Measurements from ENCODE around the gene ADAMTSL2. TPM values are rescaled to one million over a fixed set of nuclear protein-coding genes. Genes with fewer than 3 reads are reported as not detected.
"Not testable (repeated sequence)": the region's sequence is repeated elsewhere in the genome, so short reads cannot be mapped to it uniquely, and the experiment has no call there.

ADAMTSL2 gene
- total and polyA plus RNA-seq, 4 donors, result 0.38 to 20.9 (median 1.9) TPM; not detected in 1

- Histone ChIP-seq H3K4me1 (ENCODE audit: control insufficient read depth in 1 of 2, insufficient read depth in 2 of 2, low read length in 2 of 2) (no peaks in the 10 kb centered on the region), H3K36me3 (ENCODE audit: control insufficient read depth in 1 of 2, insufficient read depth in 2 of 2, low read length in 1 of 2) (no peaks in the 10 kb centered on the region), H3K27me3 (ENCODE audit: control insufficient read depth in 1 of 2, insufficient read depth in 2 of 2, low read length in 1 of 2) (no peaks in the 10 kb centered on the region), H3K4me3 (ENCODE audit: low read length in 2 of 2) (no peak overlapping the region), H3K27ac (ENCODE audit: low read depth in 1 of 2, low read length in 2 of 2) (no peak overlapping the region), H3K9me3 (ENCODE audit: control insufficient read depth, low read length) (no peaks in the 10 kb centered on the region)
- ATAC-seq (ENCODE audit: low FRiP score), result no peak
- no peak for DNase-seq
- WGBS, 2 donors, result 18 to 26% methylated on average over 14 of the region's 14 CpGs
- intact Hi-C loops (cut with DNase I), result no loop called here
Measured at GRCh38 chr9:133563291-133563796, 28.8 kb downstream of the ADAMTSL2 start.

- H3K4me3 ChIP-seq (ENCODE audit: low read length in 2 of 2); intact Hi-C loops (cut with DNase I); H3K27me3 ChIP-seq (ENCODE audit: control insufficient read depth in 1 of 2, insufficient read depth in 2 of 2, low read length in 1 of 2); H3K27ac ChIP-seq (ENCODE audit: low read depth in 1 of 2, low read length in 2 of 2); DNase-seq; H3K36me3 ChIP-seq (ENCODE audit: control insufficient read depth in 1 of 2, insufficient read depth in 2 of 2, low read length in 1 of 2); H3K9me3 ChIP-seq (ENCODE audit: control insufficient read depth, low read length); ATAC-seq (ENCODE audit: low FRiP score); H3K4me1 ChIP-seq (ENCODE audit: control insufficient read depth in 1 of 2, insufficient read depth in 2 of 2, low read length in 2 of 2): not testable (repeated sequence)
Measured at GRCh38 chr9:133563814-133564213, 29.3 kb downstream of the ADAMTSL2 start.

DNA sequence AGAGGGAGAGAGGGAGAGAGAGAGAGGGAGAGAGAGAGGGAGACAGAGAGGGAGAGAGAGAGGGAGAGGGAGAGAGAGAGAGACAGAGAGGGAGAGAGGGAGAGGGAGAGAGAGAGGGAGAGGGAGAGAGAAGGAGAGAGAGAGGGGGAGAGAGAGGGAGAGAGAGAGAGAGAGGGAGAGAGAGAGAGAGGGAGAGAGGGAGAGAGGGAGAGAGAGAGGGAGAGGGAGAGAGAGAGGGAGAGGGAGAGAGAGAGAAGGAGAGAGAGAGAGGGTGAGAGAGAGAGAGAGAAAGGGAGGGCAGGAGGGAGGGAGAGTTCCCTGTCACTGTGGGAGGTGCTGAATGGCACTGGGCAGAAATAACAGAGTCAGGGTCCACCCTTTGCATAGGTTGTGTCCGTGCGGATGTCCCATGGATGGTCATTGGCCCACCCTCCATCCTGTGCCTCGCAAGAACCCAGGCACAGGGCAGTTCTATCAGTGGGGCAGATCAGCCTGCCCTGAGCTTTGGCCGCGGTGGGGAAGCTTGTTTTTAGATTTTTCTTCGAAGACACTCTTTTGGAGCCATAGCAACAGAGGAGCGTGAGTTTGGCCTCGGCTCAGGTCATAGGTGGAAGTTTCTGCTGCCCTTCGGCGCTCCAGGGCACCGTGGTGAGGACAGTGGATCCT, 30.1 kb downstream of the ADAMTSL2 start:
- intact Hi-C loops (cut with DNase I), result no loop called here
- ATAC-seq (ENCODE audit: low FRiP score), result peak; percentile 36
- Histone ChIP-seq H3K27me3 (ENCODE audit: control insufficient read depth in 1 of 2, insufficient read depth in 2 of 2, low read length in 1 of 2) (no peaks in the 10 kb centered on the region), H3K9me3 (ENCODE audit: control insufficient read depth, low read length) (no peaks in the 10 kb centered on the region), H3K4me3 (ENCODE audit: low read length in 2 of 2) (no peak overlapping the region), H3K27ac (ENCODE audit: low read depth in 1 of 2, low read length in 2 of 2) (no peak overlapping the region), H3K36me3 (ENCODE audit: control insufficient read depth in 1 of 2, insufficient read depth in 2 of 2, low read length in 1 of 2) (no peaks in the 10 kb centered on the region), H3K4me1 (ENCODE audit: control insufficient read depth in 1 of 2, insufficient read depth in 2 of 2, low read length in 2 of 2) (no peaks in the 10 kb centered on the region)
- WGBS, 2 donors, result 81 to 88% methylated on average over 11 of the region's 11 CpGs
- no peak for DNase-seq

- no peaks in the 10 kb centered on the region for H3K36me3 ChIP-seq (ENCODE audit: control insufficient read depth in 1 of 2, insufficient read depth in 2 of 2, low read length in 1 of 2)
- intact Hi-C loops (cut with DNase I), result no loop called here
- no peaks in the 10 kb centered on the region for H3K4me1 ChIP-seq (ENCODE audit: control insufficient read depth in 1 of 2, insufficient read depth in 2 of 2, low read length in 2 of 2)
- no peak overlapping the region for H3K4me3 ChIP-seq (ENCODE audit: low read length in 2 of 2)
- WGBS, 2 donors, result 94% methylated on average over 13 to 14 of the region's 14 CpGs
- ATAC-seq (ENCODE audit: low FRiP score), result no peak
- no peaks in the 10 kb centered on the region for H3K27me3 ChIP-seq (ENCODE audit: control insufficient read depth in 1 of 2, insufficient read depth in 2 of 2, low read length in 1 of 2)
- no peak for DNase-seq
- H3K27ac ChIP-seq (ENCODE audit: low read depth in 1 of 2, low read length in 2 of 2), result no peak overlapping the region
- no peaks in the 10 kb centered on the region for H3K9me3 ChIP-seq (ENCODE audit: control insufficient read depth, low read length)
Measured at GRCh38 chr9:133566382-133566781, 31.9 kb downstream of the ADAMTSL2 start.

- no peak overlapping the region for H3K27ac ChIP-seq (ENCODE audit: low read depth in 1 of 2, low read length in 2 of 2)
- no peaks in the 10 kb centered on the region for H3K36me3 ChIP-seq (ENCODE audit: control insufficient read depth in 1 of 2, insufficient read depth in 2 of 2, low read length in 1 of 2)
- H3K4me3 ChIP-seq (ENCODE audit: low read length in 2 of 2), result no peak overlapping the region
- DNase-seq (no peak), ATAC-seq (ENCODE audit: low FRiP score) (no peak)
- H3K27me3 ChIP-seq (ENCODE audit: control insufficient read depth in 1 of 2, insufficient read depth in 2 of 2, low read length in 1 of 2), result no peaks in the 10 kb centered on the region
- intact Hi-C loops (cut with DNase I), result no loop called here
- 93% methylated on average over 16 to 17 of the region's 17 CpGs for WGBS, 2 donors
- H3K9me3 ChIP-seq (ENCODE audit: control insufficient read depth, low read length), result no peaks in the 10 kb centered on the region
- H3K4me1 ChIP-seq (ENCODE audit: control insufficient read depth in 1 of 2, insufficient read depth in 2 of 2, low read length in 2 of 2), result no peaks in the 10 kb centered on the region
Measured at GRCh38 chr9:133566817-133567216, 32.3 kb downstream of the ADAMTSL2 start.

GRCh38 chr9:133568186-133568585, 33.7 kb downstream of the ADAMTSL2 start:
- no peaks in the 10 kb centered on the region for H3K27me3 ChIP-seq (ENCODE audit: control insufficient read depth in 1 of 2, insufficient read depth in 2 of 2, low read length in 1 of 2)
- no peak for ATAC-seq (ENCODE audit: low FRiP score)
- H3K9me3 ChIP-seq (ENCODE audit: control insufficient read depth, low read length), result no peaks in the 10 kb centered on the region
- no peaks in the 10 kb centered on the region for H3K36me3 ChIP-seq (ENCODE audit: control insufficient read depth in 1 of 2, insufficient read depth in 2 of 2, low read length in 1 of 2)
- no peak for DNase-seq
- intact Hi-C loops (cut with DNase I), result no loop called here
- WGBS, 2 donors, result 93 to 95% methylated on average over 33 of the region's 33 CpGs
- H3K4me3 ChIP-seq (ENCODE audit: low read length in 2 of 2), result no peak overlapping the region
- H3K4me1 ChIP-seq (ENCODE audit: control insufficient read depth in 1 of 2, insufficient read depth in 2 of 2, low read length in 2 of 2), result no peaks in the 10 kb centered on the region
- H3K27ac ChIP-seq (ENCODE audit: low read depth in 1 of 2, low read length in 2 of 2), result no peak overlapping the region

GRCh38 chr9:133569121-133569785, 34.7 kb downstream of the ADAMTSL2 start:
- no peaks in the 10 kb centered on the region for H3K4me1 ChIP-seq (ENCODE audit: control insufficient read depth in 1 of 2, insufficient read depth in 2 of 2, low read length in 2 of 2)
- WGBS, 2 donors, result 86 to 90% methylated on average over 14 of the region's 14 CpGs
- H3K27me3 ChIP-seq (ENCODE audit: control insufficient read depth in 1 of 2, insufficient read depth in 2 of 2, low read length in 1 of 2), result no peaks in the 10 kb centered on the region
- intact Hi-C loops (cut with DNase I), result no loop called here
- H3K4me3 ChIP-seq (ENCODE audit: low read length in 2 of 2), result no peak overlapping the region
- H3K9me3 ChIP-seq (ENCODE audit: control insufficient read depth, low read length), result no peaks in the 10 kb centered on the region
- no peak for ATAC-seq (ENCODE audit: low FRiP score)
- H3K36me3 ChIP-seq (ENCODE audit: control insufficient read depth in 1 of 2, insufficient read depth in 2 of 2, low read length in 1 of 2), result no peaks in the 10 kb centered on the region
- DNase-seq, result no peak
- no peak overlapping the region for H3K27ac ChIP-seq (ENCODE audit: low read depth in 1 of 2, low read length in 2 of 2)

GRCh38 chr9:133569891-133570690, 35.6 kb downstream of the ADAMTSL2 start:
- H3K27ac ChIP-seq (ENCODE audit: low read depth in 1 of 2, low read length in 2 of 2), result no peak overlapping the region
- no peaks in the 10 kb centered on the region for H3K36me3 ChIP-seq (ENCODE audit: control insufficient read depth in 1 of 2, insufficient read depth in 2 of 2, low read length in 1 of 2)
- H3K9me3 ChIP-seq (ENCODE audit: control insufficient read depth, low read length), result no peaks in the 10 kb centered on the region
- intact Hi-C loops (cut with DNase I), result no loop called here
- H3K4me1 ChIP-seq (ENCODE audit: control insufficient read depth in 1 of 2, insufficient read depth in 2 of 2, low read length in 2 of 2), result no peaks in the 10 kb centered on the region
- ATAC-seq (ENCODE audit: low FRiP score) (no peak), DNase-seq (no peak)
- 56 to 80% methylated on average over 35 to 36 of the region's 36 CpGs for WGBS, 2 donors
- H3K4me3 ChIP-seq (ENCODE audit: low read length in 2 of 2), result no peak overlapping the region
- H3K27me3 ChIP-seq (ENCODE audit: control insufficient read depth in 1 of 2, insufficient read depth in 2 of 2, low read length in 1 of 2), result no peaks in the 10 kb centered on the region

All from aorta (tissue), 5 donors.